SU-DHL-6 (cell line): ENCODE results near the gene PRR35.

Source experiments
- CTCF ChIP-seq: fragments of 200-600 bp; sonication (generic); IDR thresholded peaks from one replicate; pipeline ENCODE4 v1.5.1; 2017; ENCODE audit warnings: antibody characterized with exemption, mild to moderate bottlenecking, low read length, moderate library complexity; ENCODE audit not compliant: insufficient read depth, poor library complexity, severe bottlenecking
- EZH2phosphoT487 ChIP-seq: fragments of 200-600 bp; sonication (generic), shearing (Covaris generic); conservative IDR thresholded peaks from 2 replicates; pipeline ENCODE4 v1.6.1; 2018; ENCODE audit warnings: mild to moderate bottlenecking, antibody characterized with exemption, low read length, moderate library complexity, mixed read lengths

- TF ChIP-seq EZH2phosphoT487 (no peak), CTCF (no peak)
Measured at GRCh38 chr16:527015-527903, 32.9 kb upstream of the PRR35 start, which contains the start of gene CAPN15.
